H9 (cell line): Measurements from ENCODE around the gene MYO15A. TPM values are rescaled to one million over a fixed set of nuclear protein-coding genes. Genes with fewer than 3 reads are reported as not detected.

Experiments
- DNase-seq: peaks from one replicate; pipeline ENCODE4 v3.0.0-alpha.2; 2017
- H2AFZ ChIP-seq: one replicate; pipeline ENCODE4 v1.6.1; 2013; ENCODE audit warnings: mild to moderate bottlenecking, low read length, control low read depth, moderate library complexity
- H2AK5ac ChIP-seq: 2 replicates; pipeline ENCODE4 v1.6.1; 2013; ENCODE audit warnings: low read length, control low read depth, mixed read lengths; ENCODE audit not compliant: insufficient read length
- H2BK120ac ChIP-seq: one replicate; pipeline ENCODE4 v1.6.1; 2013; ENCODE audit warnings: low read depth, mild to moderate bottlenecking, low read length, control low read depth, inconsistent platforms; ENCODE audit not compliant: poor library complexity, severe bottlenecking
- H2BK12ac ChIP-seq: 2 replicates; pipeline ENCODE4 v1.6.1; 2013; ENCODE audit warnings: low read length, control low read depth, mixed read lengths, low read depth; ENCODE audit not compliant: insufficient read length
- H2BK15ac ChIP-seq: 2 replicates; pipeline ENCODE4 v1.6.1; 2013; ENCODE audit warnings: low read depth, low read length, control low read depth
- H2BK20ac ChIP-seq: one replicate; pipeline ENCODE4 v1.6.1; 2013; ENCODE audit warnings: low read depth, mild to moderate bottlenecking, low read length, control low read depth, inconsistent platforms; ENCODE audit not compliant: poor library complexity, severe bottlenecking
- H2BK5ac ChIP-seq: 2 replicates; pipeline ENCODE4 v1.6.1; 2013; ENCODE audit warnings: low read length, control low read depth, mixed read lengths; ENCODE audit not compliant: insufficient read length
- H3K14ac ChIP-seq: 2 replicates; pipeline ENCODE4 v1.6.1; 2013; ENCODE audit warnings: low read length, control low read depth; ENCODE audit not compliant: insufficient read depth
- H3K18ac ChIP-seq: 2 replicates; pipeline ENCODE4 v1.6.1; 2013; ENCODE audit warnings: low read depth, mild to moderate bottlenecking, mixed read lengths, low read length, control low read depth; ENCODE audit not compliant: insufficient read length
- H3K23ac ChIP-seq: 2 replicates; pipeline ENCODE4 v1.6.1; 2013; ENCODE audit warnings: low read length, control low read depth, mixed read lengths, low read depth; ENCODE audit not compliant: insufficient read length
- H3K23me2 ChIP-seq: 2 replicates; pipeline ENCODE4 v1.6.1; 2013; ENCODE audit warnings: low read depth, mild to moderate bottlenecking, mixed read lengths, low read length, control low read depth; ENCODE audit not compliant: insufficient read length, poor library complexity, severe bottlenecking
- H3K27ac ChIP-seq: 2 replicates; pipeline ENCODE4 v1.5.1; 2013; ENCODE audit warnings: low read length, control low read depth, mixed read lengths, low read depth; ENCODE audit not compliant: insufficient read length
- H3K27me3 ChIP-seq: 2 replicates; pipeline ENCODE4 v1.6.1; 2013; ENCODE audit warnings: low read length, control low read depth, inconsistent platforms; ENCODE audit not compliant: insufficient read depth
- H3K4ac ChIP-seq: 2 replicates; pipeline ENCODE4 v1.6.1; 2013; ENCODE audit warnings: low read depth, mild to moderate bottlenecking, control low read depth, inconsistent platforms, low read length, moderate library complexity
- H3K4me1 ChIP-seq: 2 replicates; pipeline ENCODE4 v1.6.1; 2013; ENCODE audit warnings: low read length, control low read depth, inconsistent platforms; ENCODE audit not compliant: insufficient read depth
- H3K4me2 ChIP-seq: 2 replicates; pipeline ENCODE4 v1.6.1; 2013; ENCODE audit warnings: low read length, control low read depth, mixed read lengths; ENCODE audit not compliant: insufficient read length, insufficient read depth
- H3K56ac ChIP-seq: 2 replicates; pipeline ENCODE4 v1.6.1; 2013; ENCODE audit warnings: low read depth, mild to moderate bottlenecking, mixed read lengths, low read length, control low read depth; ENCODE audit not compliant: insufficient read length
- H3K79me1 ChIP-seq: 2 replicates; pipeline ENCODE4 v1.6.1; 2013; ENCODE audit warnings: low read depth, mild to moderate bottlenecking, moderate library complexity, low read length, control low read depth, inconsistent platforms; ENCODE audit not compliant: insufficient read depth, poor library complexity, severe bottlenecking
- H3K79me2 ChIP-seq: 2 replicates; pipeline ENCODE4 v1.6.1; 2013; ENCODE audit warnings: low read length, control low read depth, inconsistent platforms; ENCODE audit not compliant: insufficient read depth
- H3K9ac ChIP-seq: 2 replicates; pipeline ENCODE4 v1.6.1; 2013; ENCODE audit warnings: low read length, control low read depth, mixed read lengths; ENCODE audit not compliant: insufficient read length; ENCODE audit errors: extremely low read depth
- H3K9me3 ChIP-seq: one replicate; pipeline ENCODE4 v1.6.1; 2013; ENCODE audit warnings: low read depth, low read length, inconsistent platforms; ENCODE audit not compliant: control insufficient read depth
- H3T11ph ChIP-seq: one replicate; pipeline ENCODE4 v1.6.1; 2013; ENCODE audit warnings: mild to moderate bottlenecking, low read length, control low read depth, inconsistent platforms
- H4K20me1 ChIP-seq: one replicate; pipeline ENCODE4 v1.6.1; 2013; ENCODE audit not compliant: control insufficient read depth, insufficient read length, insufficient read depth
- H4K5ac ChIP-seq: 2 replicates; pipeline ENCODE4 v1.6.1; 2013; ENCODE audit warnings: low read depth, mild to moderate bottlenecking, mixed read lengths, low read length, control low read depth; ENCODE audit not compliant: insufficient read length
- H4K8ac ChIP-seq: replicated peaks from 2 replicates; pipeline ENCODE4 v1.6.1; 2013; ENCODE audit warnings: low read length, control low read depth, mixed read lengths, low read depth; ENCODE audit not compliant: insufficient read length
- H4K91ac ChIP-seq: 2 replicates; pipeline ENCODE4 v1.6.1; 2013; ENCODE audit warnings: low read depth, mild to moderate bottlenecking, moderate library complexity, mixed read lengths, low read length, control low read depth; ENCODE audit not compliant: insufficient read length
- H3K27ac Mint-ChIP-seq, 3 experiments: 2 replicates in 2 of 3; 3 replicates in 1 of 3; pipeline ENCODE4 v1.8.0; 2020 to 2021; ENCODE audit warnings: mixed read lengths in 3 of 3, mild to moderate bottlenecking in 1 of 3, moderate library complexity in 1 of 3
- H3K27me3 Mint-ChIP-seq: 2 replicates; pipeline ENCODE4 v1.8.0; 2021; ENCODE audit warnings: low read depth, mild to moderate bottlenecking, moderate library complexity, mixed read lengths
- H3K36me3 Mint-ChIP-seq, 3 experiments: 2 replicates in 2 of 3; 3 replicates in 1 of 3; pipeline ENCODE4 v1.8.0; 2020 to 2021; ENCODE audit warnings: low read depth in 3 of 3, mixed read lengths in 3 of 3; ENCODE audit not compliant: insufficient read depth in 1 of 3
- H3K4me1 Mint-ChIP-seq, 2 experiments: 2 replicates each; pipeline ENCODE4 v1.8.0; 2020; ENCODE audit warnings: mixed read lengths in 2 of 2
- H3K4me3 Mint-ChIP-seq, 2 experiments: 2 replicates in 1 of 2; 3 replicates in 1 of 2; pipeline ENCODE4 v1.8.0; 2020 to 2021; ENCODE audit warnings: mild to moderate bottlenecking in 2 of 2, mixed read lengths in 2 of 2, moderate library complexity in 1 of 2
- H3K9me3 Mint-ChIP-seq, 2 experiments: 2 replicates in 1 of 2; 3 replicates in 1 of 2; pipeline ENCODE4 v1.8.0; 2020; ENCODE audit warnings: mild to moderate bottlenecking in 2 of 2, mixed read lengths in 2 of 2, moderate library complexity in 1 of 2
- WGBS: extraction: QIAGEN DNeasy Blood & Tissue Kit; methylation state at CpG from one replicate; pipeline ENCODE4 v1.1.7; 2013; ENCODE audit warnings: missing lambda C conversion rate, low lambda C conversion rate, mixed read lengths; ENCODE audit not compliant: insufficient read length; ENCODE audit errors: extremely low coverage; 5-methylcytosine and 5-hydroxymethylcytosine counted together
- total RNA-seq: library from RNA; stranded (reverse); gene quantifications from 2 replicates; pipeline ENCODE4 v1.2.1, GENCODE V29; 2021
- TF ChIP-seq, protein P1 (sequence below): fragments of 200-600 bp; sonication (generic); conservative IDR thresholded peaks from 3 replicates; pipeline ENCODE4 v1.8.0; 2021; ENCODE audit warnings: antibody characterized with exemption, mild to moderate bottlenecking

The MYO15A gene
- total RNA-seq, 1 experiment from 2014 or later, result 2.5 TPM

DNA sequence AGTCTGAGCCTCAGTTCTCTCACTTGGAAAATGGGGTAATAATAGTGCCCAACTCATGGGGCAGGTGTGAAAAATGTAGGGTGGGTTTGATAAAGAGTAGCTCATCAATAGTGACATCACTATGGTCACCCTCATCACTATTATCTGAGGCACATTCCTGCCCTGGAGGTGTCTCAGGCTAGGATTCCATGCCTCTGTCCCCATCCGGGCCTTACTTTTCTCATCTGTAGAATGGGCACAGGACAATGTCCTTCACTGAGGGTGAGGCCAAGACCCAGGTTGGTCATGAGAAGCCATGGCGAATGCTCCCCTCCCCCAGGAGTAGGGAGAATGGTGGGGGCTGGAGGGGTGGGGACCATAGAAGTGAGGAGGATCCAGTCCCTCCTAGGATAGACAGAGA is 30.5 kb downstream of the MYO15A start:
- peaks cover 11% of the 10 kb centered on the region for H3K27me3 Mint-ChIP-seq
- WGBS, result no CpG with 5 or more reads among the region's 2 CpGs
- Histone ChIP-seq H3K18ac (no peak overlapping the region), H4K91ac (no peak overlapping the region), H3K14ac (no peak overlapping the region), H4K20me1 (no peaks in the 10 kb centered on the region), H2AK5ac (no peak overlapping the region), H4K8ac (no peak overlapping the region), H2BK12ac (no peak overlapping the region), H2BK20ac (no peak overlapping the region), H2BK5ac (no peak overlapping the region), H3K27ac (no peak overlapping the region), H3K56ac (no peak overlapping the region), H2BK15ac (no peak overlapping the region), H3K23me2 (no peaks in the 10 kb centered on the region), H2AFZ (no peak overlapping the region), H3K79me2 (no peaks in the 10 kb centered on the region), H3K23ac (no peak overlapping the region), H3K27me3 (no peaks in the 10 kb centered on the region), H2BK120ac (no peak overlapping the region), H4K5ac (no peak overlapping the region), H3K9me3 (no peaks in the 10 kb centered on the region), H3K9ac (no peak overlapping the region), H3K4ac (no peak overlapping the region), H3K4me1 (peaks cover 3% of the 10 kb centered on the region; the same call in 1 of the 2 replicates), H3T11ph (no peak overlapping the region), H3K79me1 (no peaks in the 10 kb centered on the region), H3K4me2 (no peak overlapping the region)
- H3K27ac Mint-ChIP-seq, result no peak overlapping the region
- H3K36me3 Mint-ChIP-seq, result no peaks in the 10 kb centered on the region
- TF ChIP-seq, protein P1, sequence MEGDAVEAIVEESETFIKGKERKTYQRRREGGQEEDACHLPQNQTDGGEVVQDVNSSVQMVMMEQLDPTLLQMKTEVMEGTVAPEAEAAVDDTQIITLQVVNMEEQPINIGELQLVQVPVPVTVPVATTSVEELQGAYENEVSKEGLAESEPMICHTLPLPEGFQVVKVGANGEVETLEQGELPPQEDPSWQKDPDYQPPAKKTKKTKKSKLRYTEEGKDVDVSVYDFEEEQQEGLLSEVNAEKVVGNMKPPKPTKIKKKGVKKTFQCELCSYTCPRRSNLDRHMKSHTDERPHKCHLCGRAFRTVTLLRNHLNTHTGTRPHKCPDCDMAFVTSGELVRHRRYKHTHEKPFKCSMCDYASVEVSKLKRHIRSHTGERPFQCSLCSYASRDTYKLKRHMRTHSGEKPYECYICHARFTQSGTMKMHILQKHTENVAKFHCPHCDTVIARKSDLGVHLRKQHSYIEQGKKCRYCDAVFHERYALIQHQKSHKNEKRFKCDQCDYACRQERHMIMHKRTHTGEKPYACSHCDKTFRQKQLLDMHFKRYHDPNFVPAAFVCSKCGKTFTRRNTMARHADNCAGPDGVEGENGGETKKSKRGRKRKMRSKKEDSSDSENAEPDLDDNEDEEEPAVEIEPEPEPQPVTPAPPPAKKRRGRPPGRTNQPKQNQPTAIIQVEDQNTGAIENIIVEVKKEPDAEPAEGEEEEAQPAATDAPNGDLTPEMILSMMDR, result no peak
- DNase-seq, result no peak
- no peaks in the 10 kb centered on the region for H3K9me3 Mint-ChIP-seq
- no peak overlapping the region for H3K4me3 Mint-ChIP-seq
- H3K4me1 Mint-ChIP-seq, result peaks cover 15 to 26% of the 10 kb centered on the region in 2 experiments
